GM12892 (cell line): ENCODE measurements around the gene PHF20.

Source experiments
- POLR2A ChIP-seq: IDR thresholded peaks from 2 replicates; pipeline ENCODE4 v1.6.1; 2011; ENCODE audit warnings: low read depth, low read length, control low read depth
- POLR2AphosphoS5 ChIP-seq: IDR thresholded peaks from 2 replicates; pipeline ENCODE4 v1.6.1; 2011; ENCODE audit warnings: low read depth, low read length, control low read depth
- TAF1 ChIP-seq: IDR thresholded peaks from 2 replicates; pipeline ENCODE4 v1.6.1; 2011; ENCODE audit warnings: low read depth, mild to moderate bottlenecking, control low read depth, low read length, borderline replicate concordance

- TF ChIP-seq POLR2AphosphoS5 (no peak), POLR2A (no peak), TAF1 (no peak)
These were observed 130.7 kb downstream of the PHF20 start for GRCh38 chr20:35902545-35902941.
